ENCODE measurements around the gene BPIFB1. TPM values are rescaled to one million over a fixed set of nuclear protein-coding genes. Genes with fewer than 3 reads are reported as not detected.
A peak's percentile ranks its signal among the peaks of the same experiment; 100 is the strongest.

The BPIFB1 gene
- polyA plus RNA-seq, 4 donors = 2.6 TPM; not detected in 3

GRCh38 chr20:33291830-33292355 is 8.9 kb downstream of the BPIFB1 start:
- DNase-seq (ENCODE audit: low read depth in 4 of 4, low spot score in 3 of 4) = no peak

- DNase-seq (ENCODE audit: low read depth in 4 of 4, low spot score in 3 of 4) = no peak
These were observed 13.2 kb downstream of the BPIFB1 start for GRCh38 chr20:33296206-33296605.

- DNase-seq (ENCODE audit: low read depth in 4 of 4, low spot score in 3 of 4) = no peak
These were observed 15.4 kb downstream of the BPIFB1 start for GRCh38 chr20:33298391-33298790.

- peak in 2 of 4 donors; percentile 18 to 27 for DNase-seq (ENCODE audit: low read depth in 4 of 4, low spot score in 3 of 4)
These were observed 16.1 kb downstream of the BPIFB1 start for GRCh38 chr20:33299111-33299603.

- no peak for DNase-seq (ENCODE audit: low read depth in 4 of 4, low spot score in 3 of 4)
These were observed 18.3 kb downstream of the BPIFB1 start for GRCh38 chr20:33301192-33301930.

- DNase-seq (ENCODE audit: low read depth in 4 of 4, low spot score in 3 of 4) = no peak
These were observed 20.6 kb downstream of the BPIFB1 start for GRCh38 chr20:33303595-33303994.

GRCh38 chr20:33304046-33304445 is 21.0 kb downstream of the BPIFB1 start:
- no peak for DNase-seq (ENCODE audit: low read depth in 4 of 4, low spot score in 3 of 4)

GRCh38 chr20:33305589-33306057 is 22.6 kb downstream of the BPIFB1 start:
- no peak for DNase-seq (ENCODE audit: low read depth in 4 of 4, low spot score in 3 of 4)

- DNase-seq (ENCODE audit: low read depth in 4 of 4, low spot score in 3 of 4) = no peak
These were observed 23.2 kb downstream of the BPIFB1 start for GRCh38 chr20:33306228-33306627.

GRCh38 chr20:33306807-33307206 is 23.8 kb downstream of the BPIFB1 start:
- no peak for DNase-seq (ENCODE audit: low read depth in 4 of 4, low spot score in 3 of 4)

- no peak for DNase-seq (ENCODE audit: low read depth in 4 of 4, low spot score in 3 of 4)
These were observed 25.7 kb downstream of the BPIFB1 start for GRCh38 chr20:33308668-33309067.

GRCh38 chr20:33309631-33310030 is 26.6 kb downstream of the BPIFB1 start:
- DNase-seq (ENCODE audit: low read depth in 4 of 4, low spot score in 3 of 4) = no peak

- DNase-seq (ENCODE audit: low read depth in 4 of 4, low spot score in 3 of 4) = no peak
These were observed 27.4 kb downstream of the BPIFB1 start for GRCh38 chr20:33310327-33310899.

GRCh38 chr20:33311011-33311410 is 28.0 kb downstream of the BPIFB1 start:
- DNase-seq (ENCODE audit: low read depth in 4 of 4, low spot score in 3 of 4) = no peak

- no peak for DNase-seq (ENCODE audit: low read depth in 4 of 4, low spot score in 3 of 4)
These were observed 29.0 kb downstream of the BPIFB1 start for GRCh38 chr20:33311996-33312395.

- no peak for DNase-seq (ENCODE audit: low read depth in 4 of 4, low spot score in 3 of 4)
These were observed 29.6 kb downstream of the BPIFB1 start for GRCh38 chr20:33312583-33312982.

- no peak for DNase-seq (ENCODE audit: low read depth in 4 of 4, low spot score in 3 of 4)
These were observed 30.8 kb downstream of the BPIFB1 start for GRCh38 chr20:33313686-33314314.

- DNase-seq (ENCODE audit: low read depth in 4 of 4, low spot score in 3 of 4) = no peak
These were observed 33.3 kb downstream of the BPIFB1 start for GRCh38 chr20:33316343-33316742.

- DNase-seq (ENCODE audit: low read depth in 4 of 4, low spot score in 3 of 4) = no peak
These were observed 33.9 kb downstream of the BPIFB1 start for GRCh38 chr20:33316958-33317357.

- no peak for DNase-seq (ENCODE audit: low read depth in 4 of 4, low spot score in 3 of 4)
These were observed 34.5 kb downstream of the BPIFB1 start for GRCh38 chr20:33317424-33318095.

GRCh38 chr20:33318096-33318429 is 35.0 kb downstream of the BPIFB1 start:
- no peak for DNase-seq (ENCODE audit: low read depth in 4 of 4, low spot score in 3 of 4)

Data from left renal pelvis (tissue), 4 donors.